GM23248 (cell line): Measurements from ENCODE around the gene ULK4.
"Not testable (repeated sequence)": the region's sequence is repeated elsewhere in the genome, so short reads cannot be mapped to it uniquely, and the experiment has no call there.

Source experiments
- EZH2 ChIP-seq: fragments of 200-600 bp; sonication (generic); IDR thresholded peaks from 2 replicates; pipeline ENCODE4 v1.6.1; 2018; ENCODE audit warnings: antibody characterized with exemption, mild to moderate bottlenecking; ENCODE audit not compliant: insufficient read depth, poor library complexity, severe bottlenecking
- EZH2phosphoT487 ChIP-seq: fragments of 200-600 bp; sonication (generic); IDR thresholded peaks from 2 replicates; pipeline ENCODE4 v1.6.1; 2018; ENCODE audit warnings: antibody characterized with exemption, moderate library complexity, mild to moderate bottlenecking, low read depth; ENCODE audit not compliant: insufficient read depth

DNA sequence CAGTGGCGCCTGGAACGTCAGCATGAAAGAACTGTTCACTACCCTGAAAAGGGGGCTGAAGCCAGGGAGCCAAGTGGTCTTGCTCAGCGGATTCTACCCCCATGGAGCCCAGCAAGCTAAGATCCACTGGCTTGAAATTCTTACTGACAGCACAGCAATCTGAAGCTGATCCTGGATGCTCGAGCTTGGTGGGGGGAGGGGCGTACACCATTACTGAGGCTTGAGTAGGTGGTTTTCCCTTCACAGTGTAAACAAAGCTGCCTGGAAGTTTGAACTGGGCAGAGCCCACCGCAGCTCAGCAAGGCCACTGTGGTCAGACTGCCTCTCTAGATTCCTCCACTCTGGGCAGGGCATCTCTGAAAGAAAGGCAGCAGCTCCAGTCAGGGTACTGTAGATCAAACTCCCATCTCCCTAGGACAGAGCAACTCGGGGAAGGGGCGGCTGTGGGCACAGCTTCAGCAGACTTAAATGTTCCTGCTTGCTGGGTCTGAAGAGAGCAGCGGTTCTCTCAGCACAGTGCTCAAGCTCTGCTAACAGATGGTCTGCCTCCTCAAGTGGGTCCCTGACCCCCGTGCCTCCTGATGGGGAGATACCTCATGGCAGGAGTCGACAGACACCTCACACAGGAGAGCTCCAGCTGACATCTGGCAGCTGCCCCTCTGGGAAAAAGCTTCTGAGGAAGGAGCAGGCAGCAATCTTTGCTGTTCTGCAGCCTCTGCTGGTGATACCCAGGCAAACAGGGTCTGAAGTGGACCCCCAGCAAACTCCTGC lies 591.0 kb downstream of the ULK4 start:
- TF ChIP-seq EZH2, EZH2phosphoT487: not testable (repeated sequence)
